Spleen (tissue), 7 donors: Measurements from ENCODE around the gene FAM20C.
"Not testable (repeated sequence)": the region's sequence is repeated elsewhere in the genome, so short reads cannot be mapped to it uniquely, and the experiment has no call there.

Experiments
- CTCF ChIP-seq, 11 experiments: fragments of 200-600 bp in 7 of 11; fragments of 450-650 bp in 4 of 11; sonication (generic) in 4 of 11; IDR thresholded peaks in 8 of 11; conservative IDR thresholded peaks in 3 of 11; 1 replicate in 7 of 11; 2 replicates in 4 of 11; pipeline versions ENCODE4 v1.4.0 to v1.8.0; 2016 to 2021; ENCODE audit warnings: antibody characterized with exemption in 11 of 11, inconsistent platforms in 4 of 11, mild to moderate bottlenecking in 1 of 11
- POLR2A ChIP-seq, 3 donors: fragments of 450-650 bp; IDR thresholded peaks; one replicate each; pipeline ENCODE4 v1.5.1; 2017; ENCODE audit warnings: antibody characterized with exemption in 3 of 3, mild to moderate bottlenecking in 1 of 3
- POLR2AphosphoS5 ChIP-seq, 3 donors: sonication (generic); formaldehyde crosslinking; IDR thresholded peaks; one replicate each; pipeline ENCODE4 v1.5.1; 2017; ENCODE audit warnings: antibody characterized with exemption in 3 of 3
- donor health status: DM: no; HTN: no; CAD: no; lungs with moderate emphysema.
- donor health status: DM: no; HTN: no; CAD: no.
- donor health status: DM: no; HTN: no; CAD: no.

DNA sequence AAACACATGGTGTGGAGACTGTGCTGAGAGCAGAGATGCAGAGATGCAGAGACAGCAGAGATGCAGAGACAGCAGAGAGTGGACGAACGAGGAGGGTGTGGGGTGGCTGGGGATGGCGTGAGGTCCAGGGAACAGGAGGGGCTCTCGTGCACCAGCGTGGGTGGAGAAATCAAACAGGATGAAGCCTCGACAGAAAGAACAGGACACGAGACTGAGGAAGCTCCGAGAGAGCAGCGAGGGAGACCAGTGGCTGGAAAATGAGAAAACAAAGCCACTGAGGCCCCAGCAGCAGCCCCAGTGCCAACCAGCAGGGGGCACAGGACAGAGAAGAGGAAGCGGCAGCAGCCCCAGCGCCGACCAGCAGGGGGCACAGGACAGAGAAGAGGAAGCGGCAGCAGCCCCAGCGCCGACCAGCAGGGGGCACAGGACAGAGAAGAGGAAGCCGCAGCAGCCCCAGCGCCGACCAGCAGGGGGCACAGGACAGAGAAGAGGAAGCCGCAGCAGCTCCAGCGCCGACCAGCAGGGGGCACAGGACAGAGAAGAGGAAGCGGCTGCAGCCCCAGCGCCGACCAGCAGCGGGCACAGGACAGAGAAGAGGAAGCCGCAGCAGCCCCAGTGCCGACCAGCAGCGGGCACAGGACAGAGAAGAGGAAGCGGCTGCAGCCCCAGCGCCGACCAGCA, 70.4 kb downstream of the FAM20C start:
- not testable (repeated sequence) for TF ChIP-seq POLR2A, POLR2AphosphoS5 (IDR thresholded peaks at IDR 0.05)
- TF ChIP-seq CTCF (IDR thresholded peaks at IDR 0.05 in 8 of 11, conservative IDR thresholded peaks at IDR 0.05 in 3 of 11) = peak in 2 of 11 experiments; percentile 25 to 59
